Activated CD4-positive, CD25-positive, alpha-beta regulatory T cell treated with anti-CD3 and anti-CD28 coated beads, Interleukin-2, amount 50 U/mL, for 24 hours (primary cell): ENCODE data around the gene LTO1.
"Not testable (repeated sequence)": the region's sequence is repeated elsewhere in the genome, so short reads cannot be mapped to it uniquely, and the experiment has no call there.

Experiments
- ATAC-seq, 2 donors: fragments of 150-1000 bp; cut with Tn5 transposase; one replicate each; pipeline ENCODE4 v1.10.0; 2021; ENCODE audit warnings: mild to moderate bottlenecking in 1 of 2, moderate library complexity in 1 of 2

The LTO1 gene

GRCh38 chr11:69630017-69630416 is 45.1 kb downstream of the LTO1 start:
- no peak for ATAC-seq

DNA sequence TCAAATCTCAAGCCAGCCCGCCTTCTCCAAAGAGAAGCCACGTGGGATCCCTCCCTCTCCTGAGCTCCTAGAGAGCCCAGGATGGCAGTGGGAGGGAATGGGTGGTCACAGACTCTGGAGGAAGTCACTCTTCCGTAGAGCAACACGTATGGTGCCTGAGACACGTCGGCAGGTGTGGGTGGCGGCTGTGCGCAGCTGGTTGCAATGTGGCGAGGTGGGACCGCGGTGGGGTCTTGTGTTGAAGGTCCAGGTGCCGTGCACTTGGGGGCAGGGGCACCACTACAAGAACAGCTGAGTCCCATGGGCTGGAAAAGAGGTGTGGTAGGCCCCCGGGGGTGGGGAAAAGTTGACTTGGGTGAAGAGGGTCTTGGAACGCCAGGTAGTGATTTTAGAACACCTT is 47.6 kb downstream of the LTO1 start:
- no peak for ATAC-seq

GRCh38 chr11:69625476-69625875 is 49.7 kb downstream of the LTO1 start:
- ATAC-seq: no peak

DNA sequence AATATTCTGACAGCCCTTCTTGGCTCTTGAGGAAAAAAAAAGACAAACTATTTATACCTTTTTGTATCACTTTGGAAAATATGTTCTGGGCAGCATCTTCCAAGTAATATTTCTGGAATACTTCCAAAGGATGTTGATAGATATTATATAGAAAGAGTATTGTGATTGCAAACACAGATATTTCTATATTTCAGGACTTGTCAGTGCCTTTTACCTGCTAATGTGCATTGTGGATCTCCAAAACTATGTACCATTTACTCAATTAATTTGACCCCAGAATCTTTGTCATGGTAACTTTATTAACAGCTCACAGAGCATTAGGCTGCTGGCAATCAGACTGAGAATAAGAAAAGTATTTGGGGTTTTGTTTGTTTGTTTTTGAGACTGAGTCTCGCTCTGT is 50.9 kb downstream of the LTO1 start:
- ATAC-seq: no peak

- ATAC-seq: not testable (repeated sequence)
Measured at GRCh38 chr11:69622097-69622681, 53.0 kb downstream of the LTO1 start.

GRCh38 chr11:69620683-69621290 is 54.4 kb downstream of the LTO1 start:
- no peak for ATAC-seq

- ATAC-seq: no peak
Measured at GRCh38 chr11:69618237-69618636, 56.9 kb downstream of the LTO1 start.

GRCh38 chr11:69617682-69618081 is 57.5 kb downstream of the LTO1 start:
- no peak for ATAC-seq

- ATAC-seq: no peak
Measured at GRCh38 chr11:69617220-69617619, 57.9 kb downstream of the LTO1 start.
